GM12878 (cell line): ENCODE results near the gene HCFC1. TPM values are rescaled to one million over a fixed set of nuclear protein-coding genes. Genes with fewer than 3 reads are reported as not detected.

Source experiments
- ATAC-seq: fragments of 200-7000 bp; cut with Tn5 transposase; 3 replicates; pipeline ENCODE4 v1.9.1; 2020; ENCODE audit warnings: mild to moderate bottlenecking, moderate library complexity
- BruUV-seq: library from RNA; stranded (reverse); fragments of 400-500 nt; replicated peaks from 2 replicates; lab custom pipeline; 2021; lab: Mats Ljungman, UMichigan
- CTCF ChIA-PET: fragments of 300-600 bp; sonication (Branson Sonifier 250); formaldehyde crosslinking; extraction: SDS; loops from one replicate; lab custom pipeline; 2021; ENCODE audit warnings: inconsistent platforms; lab: Yijun Ruan, JAX
- POLR2A ChIA-PET: fragments of 350-600 bp; formaldehyde crosslinking; extraction: SDS; loops from one replicate; lab custom pipeline; 2021; ENCODE audit warnings: inconsistent platforms; lab: Charles Lee
- RAD21 ChIA-PET: fragments of 300-600 bp; sonication (Branson Sonifier 250); formaldehyde crosslinking; loops from one replicate; lab custom pipeline; 2023; ENCODE audit warnings: antibody characterized with exemption; ENCODE audit not compliant: unreplicated experiment; lab: Charles Lee
- SMC1A ChIA-PET: fragments of 300-600 bp; sonication (Branson Sonifier 250); formaldehyde crosslinking; loops from one replicate; lab custom pipeline; 2023; ENCODE audit not compliant: unreplicated experiment, uncharacterized antibody; lab: Charles Lee
- DNase-seq: peaks from one replicate; pipeline ENCODE4 v3.0.0-alpha.2; 2011; ENCODE audit warnings: low read depth, low spot score
- FAIRE-seq: peaks from 3 replicates; lab custom pipeline; 2011; peaks lifted over from hg19 to GRCh38; lab: Jason Lieb, UNC
- H2AFZ ChIP-seq: 2 replicates; pipeline ENCODE4 v1.6.0; 2011; ENCODE audit warnings: low read depth, low read length, control low read depth; ENCODE audit not compliant: control insufficient read depth
- H3K27ac ChIP-seq: 2 replicates; pipeline ENCODE4 v1.5.1; 2011; ENCODE audit warnings: control low read depth; ENCODE audit not compliant: control insufficient read depth, insufficient read depth
- H3K27me3 ChIP-seq, 2 experiments: replicated peaks in 1 of 2; 2 replicates each; pipeline versions ENCODE4 v1.6.0 to v1.6.1; 2011; ENCODE audit warnings: low read length in 1 of 2; ENCODE audit not compliant: control insufficient read depth in 2 of 2, insufficient read depth in 2 of 2
- H3K36me3 ChIP-seq, 2 experiments: 2 replicates each; pipeline ENCODE4 v1.5.1; 2011; ENCODE audit warnings: low read length in 1 of 2; ENCODE audit not compliant: control insufficient read depth in 2 of 2, insufficient read depth in 2 of 2
- H3K4me1 ChIP-seq: 2 replicates; pipeline ENCODE4 v1.6.1; 2011; ENCODE audit warnings: mild to moderate bottlenecking, low read length, moderate library complexity, mixed read lengths; ENCODE audit not compliant: control insufficient read depth, insufficient read depth
- H3K4me2 ChIP-seq: 2 replicates; pipeline ENCODE4 v1.6.0; 2011; ENCODE audit warnings: control low read depth; ENCODE audit not compliant: control insufficient read depth, insufficient read depth
- H3K4me3 ChIP-seq: fragments of 200-600 bp; sonication (generic); 2 replicates; pipeline ENCODE4 v1.5.1; 2016
- H3K79me2 ChIP-seq: 2 replicates; pipeline ENCODE4 v1.6.0; 2011; ENCODE audit warnings: low read length; ENCODE audit not compliant: control insufficient read depth, insufficient read depth
- H3K9ac ChIP-seq: 2 replicates; pipeline ENCODE4 v1.8.0; 2011; ENCODE audit warnings: low read length, control low read depth, mixed read lengths; ENCODE audit not compliant: control insufficient read depth, insufficient read depth
- H3K9me3 ChIP-seq: replicated peaks from 3 replicates; pipeline ENCODE4 v1.5.1; 2011; ENCODE audit warnings: mild to moderate bottlenecking, low read length; ENCODE audit not compliant: control insufficient read depth, insufficient read depth
- H4K20me1 ChIP-seq: 2 replicates; pipeline ENCODE4 v1.6.0; 2011; ENCODE audit not compliant: control insufficient read depth, insufficient read depth
- CREM ChIP-seq: IDR thresholded peaks from 2 replicates; pipeline ENCODE4 v1.6.1; 2014; ENCODE audit warnings: antibody characterized with exemption, low read depth
- EP300 ChIP-seq, 2 experiments: fragments of 150-350 bp in 1 of 2; IDR thresholded peaks; 2 replicates each; pipeline ENCODE4 v1.6.1; 2011 to 2012; ENCODE audit warnings: low read depth in 2 of 2, low read length in 2 of 2, borderline replicate concordance in 1 of 2, improper control_type of control experiment in 1 of 2, inconsistent platforms in 1 of 2; ENCODE audit not compliant: control insufficient read depth in 1 of 2
- ESRRA ChIP-seq: IDR thresholded peaks from 2 replicates; pipeline ENCODE4 v1.6.1; 2012; ENCODE audit warnings: mild to moderate bottlenecking, low read length, improper control_type of control experiment
- EZH2 ChIP-seq: IDR thresholded peaks from 2 replicates; pipeline ENCODE4 v1.6.1; 2012; ENCODE audit warnings: low read depth, mild to moderate bottlenecking, control low read depth, inconsistent platforms, low read length, borderline replicate concordance; ENCODE audit not compliant: control insufficient read depth
- GATAD2B ChIP-seq: fragments of 450-650 bp; conservative IDR thresholded peaks from 2 replicates; pipeline ENCODE4 v1.6.1; 2017; ENCODE audit warnings: low read depth, mild to moderate bottlenecking, moderate library complexity
- HCFC1 ChIP-seq: fragments of 150-350 bp; IDR thresholded peaks from 2 replicates; pipeline ENCODE4 v1.6.1; 2014; ENCODE audit warnings: low read length
- IKZF2 ChIP-seq, 2 experiments: fragments of 450-650 bp; IDR thresholded peaks; 2 replicates each; pipeline ENCODE4 v1.6.1; 2017; ENCODE audit warnings: mild to moderate bottlenecking in 2 of 2, moderate library complexity in 2 of 2
- MYB ChIP-seq: fragments of 150-350 bp; IDR thresholded peaks from 2 replicates; pipeline ENCODE4 v1.6.1; 2014; ENCODE audit warnings: mild to moderate bottlenecking, low read depth, low read length, borderline replicate concordance
- NBN ChIP-seq: fragments of 450-650 bp; IDR thresholded peaks from 2 replicates; pipeline ENCODE4 v1.6.1; 2016
- RAD51 ChIP-seq: fragments of 450-650 bp; IDR thresholded peaks from 2 replicates; pipeline ENCODE4 v1.6.1; 2016; ENCODE audit warnings: moderate library complexity, mild to moderate bottlenecking, inconsistent platforms
- SMARCA5 ChIP-seq: fragments of 450-650 bp; IDR thresholded peaks from 2 replicates; pipeline ENCODE4 v1.6.1; 2017; ENCODE audit warnings: mild to moderate bottlenecking
- SMC3 ChIP-seq: IDR thresholded peaks from 2 replicates; pipeline ENCODE4 v1.6.1; 2011; ENCODE audit warnings: low read length, improper control_type of control experiment, borderline replicate concordance
- SP1 ChIP-seq: IDR thresholded peaks from one replicate; pipeline ENCODE4 v1.6.1; 2011; ENCODE audit warnings: low read depth, low read length
- SREBF1 ChIP-seq: IDR thresholded peaks from 2 replicates; pipeline ENCODE4 v1.6.1; 2012; ENCODE audit warnings: mild to moderate bottlenecking, low read length
- TCF12 ChIP-seq: IDR thresholded peaks from 2 replicates; pipeline ENCODE4 v1.6.1; 2011; ENCODE audit warnings: low read depth, mild to moderate bottlenecking, low read length
- YY1 ChIP-seq: IDR thresholded peaks from 2 replicates; pipeline ENCODE4 v1.6.1; 2011; ENCODE audit warnings: low read depth, mild to moderate bottlenecking, low read length
- WGBS: methylation state at CpG from one replicate; pipeline ENCODE4 v1.1.6; 2016; ENCODE audit warnings: low lambda C conversion rate; ENCODE audit not compliant: insufficient replicate concordance, insufficient coverage; ENCODE audit errors: missing lambda C conversion rate; 5-methylcytosine and 5-hydroxymethylcytosine counted together
- in situ Hi-C: fragments of 300-500 bp; cut with MboI; formaldehyde crosslinking; loops from 9 replicates; pipeline ENCODE4 v1.14.3; 2018; ENCODE audit warnings: mixed read lengths
- intact Hi-C: fragments of 100-400 bp; cut with micrococcal nuclease; formaldehyde crosslinking; loops from one replicate; pipeline ENCODE4 v1.14.2; 2022; ENCODE audit not compliant: unreplicated experiment
- polyA plus RNA-seq, 11 experiments: library from polyadenylated mRNA; depleted of rRNA in 4 of 11; unstranded in 6 of 11; stranded (reverse) in 5 of 11; fragments of >200 nt; fragmentation: Nextera tagmentation in 4 of 11; fragmentation: Illumina TruSeq in 1 of 11; extraction: Ambion mirVana in 4 of 11; extraction: Trizol in 1 of 11; gene quantifications; 1 replicate in 1 of 11; 2 replicates in 10 of 11; pipeline versions ENCODE4 v1.2.1 to v1.2.3, GENCODE V29; 2011 to 2016; ENCODE audit warnings: inconsistent platforms in 2 of 11, missing spikeins in 2 of 11, low read depth in 1 of 11
- total RNA-seq, 4 experiments: library from RNA; depleted of rRNA in 3 of 4; stranded (reverse); fragments of >200 nt in 3 of 4; fragmentation: Illumina TruSeq in 1 of 4; extraction: Trizol in 1 of 4; gene quantifications; 2 replicates each; pipeline versions ENCODE4 v1.2.1 to v1.2.3, GENCODE V29; 2013 to 2021

HCFC1 gene
- total and polyA plus RNA-seq, 10 of the 15 experiments (the other 5 are each of a cell fraction or from before 2014, with no cell fraction given): 3.9 to 92.7 (median 23.5) TPM

DNA sequence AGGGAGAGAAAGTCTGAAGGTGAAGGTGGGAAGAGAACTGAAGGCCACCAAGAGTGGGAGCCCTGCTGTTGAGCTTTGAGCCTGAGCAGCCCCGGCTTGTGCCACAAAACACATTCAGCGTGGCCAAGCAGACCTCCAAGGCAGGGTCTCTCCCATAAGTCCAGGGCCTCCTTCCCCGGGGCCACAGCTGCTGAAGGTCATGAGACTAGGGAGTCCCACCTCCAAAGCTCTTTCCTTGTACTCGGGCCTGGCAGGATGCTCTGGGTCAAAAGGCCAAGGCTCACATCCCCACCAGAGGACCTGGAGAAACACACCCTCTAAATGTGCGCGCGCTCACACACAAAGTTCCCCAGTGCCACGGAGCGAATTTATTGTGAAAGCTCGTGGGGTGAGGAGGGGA lies 42.0 kb downstream of the HCFC1 start:
- 93% methylated on average over 10 of the region's 10 CpGs for WGBS
- in situ Hi-C loops (loop anchor here (10.0 kb wide), 1 partner anchor 55 kb away; no protein-coding TSS in a partner anchor), intact Hi-C loops (loop anchor here (5.0 kb wide), 2 partner anchors 207 to 443 kb away; partner anchors contain the start of genes ABCD1, BCAP31 and FLNA)
- no peaks in the 10 kb centered on the region for H4K20me1 ChIP-seq
- SMC1A ChIA-PET: interaction anchor here (1.7 kb wide), 1 partner anchor 39 kb away, joined by 4 read pairs; no protein-coding TSS in a partner anchor
- H3K36me3 ChIP-seq: peaks cover 0 to 2% of the 10 kb centered on the region in 2 experiments; a peak in 3 of 4 replicates
- POLR2A ChIA-PET: interaction anchor here (0.5 to 5.8 kb wide), 4 partner anchors 18 to 135 kb away, joined by 3 to 68 read pairs (median 5); partner anchors contain the start of genes HCFC1, IDH3G, SSR4 and TMEM187
- H3K27ac ChIP-seq: 0 out of 2 replicates have a peak overlapping the region, but pooled peaks have one; percentile 50
- no peaks in the 10 kb centered on the region; the same call in 2 of the 3 replicates for H3K9me3 ChIP-seq
- H3K79me2 ChIP-seq: peaks cover 30% of the 10 kb centered on the region
- no peaks in the 10 kb centered on the region for H3K27me3 ChIP-seq
- RAD21 ChIA-PET: no interaction called here
- CTCF ChIA-PET: interaction anchor here (1.8 to 8.7 kb wide), 2 partner anchors 18 to 166 kb away, joined by 5 to 172 read pairs; partner anchors contain the start of genes PLXNB3 and RENBP
- DNase-seq (no peak), FAIRE-seq (no peak), ATAC-seq (no peak)
- 0 out of 2 replicates have a peak overlapping the region, but pooled peaks have one; percentile 68 for H3K4me2 ChIP-seq
- no peak overlapping the region for H2AFZ ChIP-seq
- BruUV-seq: no TSS peak
- H3K9ac ChIP-seq: no peak overlapping the region
- H3K4me3 ChIP-seq: no peak overlapping the region; the same call in 1 of the 2 replicates
- H3K4me1 ChIP-seq: no peaks in the 10 kb centered on the region; the same call in 1 of the 2 replicates
- TF ChIP-seq EZH2 (no peak), YY1 (no peak), GATAD2B (no peak), EP300 (IDR thresholded peaks at IDR 0.05; ENCODE audit: borderline replicate concordance in 1 of 2, control insufficient read depth in 1 of 2, low read depth in 2 of 2, low read length in 2 of 2) (no peak), MYB (no peak), RAD51 (no peak), CREM (no peak), ESRRA (no peak), SMC3 (no peak), TCF12 (no peak), SP1 (no peak), HCFC1 (no peak), SREBF1 (no peak), SMARCA5 (no peak), IKZF2 (IDR thresholded peaks at IDR 0.05) (no peak), NBN (no peak)
